Measurements from ENCODE around the gene DNAJA4.

DNA sequence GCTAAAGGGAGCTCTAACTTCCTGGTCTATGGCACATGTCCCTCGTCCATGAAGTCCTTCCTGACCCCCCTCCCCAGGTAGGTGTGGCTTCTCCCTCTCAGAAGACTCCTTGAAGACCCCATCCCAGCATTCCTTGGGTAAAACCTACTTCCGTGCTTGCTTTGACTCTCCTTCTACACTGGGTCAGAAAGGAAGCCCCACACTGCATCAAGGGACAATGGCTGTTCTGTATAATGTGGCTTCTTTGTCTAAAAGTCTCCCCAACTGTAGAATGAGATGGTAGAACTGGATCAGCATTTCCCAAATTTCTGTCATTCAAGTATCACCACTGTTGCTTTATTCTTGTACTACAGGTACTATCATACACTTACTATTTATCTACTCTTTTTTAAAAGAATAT lies 3.9 kb upstream of the DNAJA4 start:
- TF ChIP-seq, protein P1, sequence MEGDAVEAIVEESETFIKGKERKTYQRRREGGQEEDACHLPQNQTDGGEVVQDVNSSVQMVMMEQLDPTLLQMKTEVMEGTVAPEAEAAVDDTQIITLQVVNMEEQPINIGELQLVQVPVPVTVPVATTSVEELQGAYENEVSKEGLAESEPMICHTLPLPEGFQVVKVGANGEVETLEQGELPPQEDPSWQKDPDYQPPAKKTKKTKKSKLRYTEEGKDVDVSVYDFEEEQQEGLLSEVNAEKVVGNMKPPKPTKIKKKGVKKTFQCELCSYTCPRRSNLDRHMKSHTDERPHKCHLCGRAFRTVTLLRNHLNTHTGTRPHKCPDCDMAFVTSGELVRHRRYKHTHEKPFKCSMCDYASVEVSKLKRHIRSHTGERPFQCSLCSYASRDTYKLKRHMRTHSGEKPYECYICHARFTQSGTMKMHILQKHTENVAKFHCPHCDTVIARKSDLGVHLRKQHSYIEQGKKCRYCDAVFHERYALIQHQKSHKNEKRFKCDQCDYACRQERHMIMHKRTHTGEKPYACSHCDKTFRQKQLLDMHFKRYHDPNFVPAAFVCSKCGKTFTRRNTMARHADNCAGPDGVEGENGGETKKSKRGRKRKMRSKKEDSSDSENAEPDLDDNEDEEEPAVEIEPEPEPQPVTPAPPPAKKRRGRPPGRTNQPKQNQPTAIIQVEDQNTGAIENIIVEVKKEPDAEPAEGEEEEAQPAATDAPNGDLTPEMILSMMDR (IDR thresholded peaks at IDR 0.05), result no peak
- TF ChIP-seq POLR2AphosphoS5 (IDR thresholded peaks at IDR 0.05; ENCODE audit: insufficient read depth in 1 of 2, low read depth in 1 of 2), result no peak

Data from vagina (tissue), 2 donors.